ENCODE results near the gene CHST9. TPM values are rescaled to one million over a fixed set of nuclear protein-coding genes. Genes with fewer than 3 reads are reported as not detected.

CHST9 gene
- total and polyA plus RNA-seq, 7 experiments from 2014 or later, result not detected

DNA sequence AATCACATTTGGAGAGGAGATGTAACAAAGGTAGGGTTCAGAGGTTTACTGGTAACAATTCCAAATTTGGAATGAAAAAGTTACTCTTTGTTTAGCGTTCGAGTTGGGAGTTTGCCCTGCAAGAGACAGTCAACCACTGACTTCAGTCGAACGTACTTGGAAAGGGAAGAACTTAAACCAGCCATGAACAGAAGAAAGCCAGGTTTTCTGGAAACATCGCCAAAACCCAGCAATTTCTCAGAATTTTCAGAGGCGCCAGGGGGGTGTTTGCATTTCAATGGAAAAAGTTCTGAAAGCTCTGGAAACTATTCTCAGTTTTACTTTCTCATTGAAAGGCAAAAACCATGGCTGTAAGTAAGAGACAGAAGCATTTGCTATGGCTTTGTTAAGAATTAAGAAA lies 291.1 kb downstream of the CHST9 start:
- Histone ChIP-seq H3K4me3 (ENCODE audit: low read length) (no peak overlapping the region), H3K27me3 (ENCODE audit: control insufficient read depth in 2 of 2, insufficient read depth in 2 of 2, low read length in 2 of 2) (no peaks in the 10 kb centered on the region), H3K27ac (ENCODE audit: low read depth, low read length) (no peak overlapping the region), H3K4me1 (ENCODE audit: control insufficient read depth in 2 of 2, insufficient read depth in 2 of 2, low read length in 2 of 2) (no peaks in the 10 kb centered on the region), H3K9me3 (ENCODE audit: control insufficient read depth in 2 of 3, low read length in 3 of 3) (no peaks in the 10 kb centered on the region), H3K36me3 (ENCODE audit: control insufficient read depth in 2 of 3, insufficient read depth in 3 of 3, low read length in 3 of 3) (no peaks in the 10 kb centered on the region)
- Mint-ChIP-seq H3K9me3 (peaks cover 0 to 6% (median 0%) of the 10 kb centered on the region in 11 donors), H3K4me1 (peaks cover 0 to 2% (median 0%) of the 10 kb centered on the region in 7 donors), H3K36me3 (no peaks in the 10 kb centered on the region), H3K27me3 (no peaks in the 10 kb centered on the region), H3K4me3 (no peak overlapping the region), H3K27ac (no peak overlapping the region)
- no peak for ATAC-seq
- intact Hi-C loops (cut with micrococcal nuclease), result no loop called here
- ChIA-PET CTCF (no interaction called here), POLR2A (no interaction called here)
- no peak for DNase-seq

DNA sequence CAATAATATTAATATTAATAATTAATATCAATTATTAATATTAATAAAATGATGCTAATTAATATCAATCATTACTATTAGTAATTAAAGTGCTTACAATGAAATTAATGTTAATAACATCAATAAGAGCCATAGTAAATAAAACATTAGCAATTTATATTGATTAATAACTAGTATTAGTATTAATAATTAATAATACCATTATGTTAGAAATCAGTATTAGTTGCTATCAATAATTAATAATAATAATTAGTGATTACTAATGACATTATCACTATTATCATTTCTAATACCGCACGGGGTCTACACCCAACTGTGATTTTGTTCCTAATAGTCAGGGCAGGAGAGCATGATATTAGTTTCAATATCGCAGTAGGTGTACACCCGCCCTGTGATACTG lies 296.8 kb downstream of the CHST9 start:
- Histone ChIP-seq H3K4me3 (ENCODE audit: low read length) (no peak overlapping the region), H3K4me1 (ENCODE audit: control insufficient read depth in 2 of 2, insufficient read depth in 2 of 2, low read length in 2 of 2) (no peaks in the 10 kb centered on the region), H3K27me3 (ENCODE audit: control insufficient read depth in 2 of 2, insufficient read depth in 2 of 2, low read length in 2 of 2) (no peaks in the 10 kb centered on the region), H3K27ac (ENCODE audit: low read depth, low read length) (no peak overlapping the region), H3K36me3 (ENCODE audit: control insufficient read depth in 2 of 3, insufficient read depth in 3 of 3, low read length in 3 of 3) (no peaks in the 10 kb centered on the region), H3K9me3 (ENCODE audit: control insufficient read depth in 2 of 3, low read length in 3 of 3) (no peaks in the 10 kb centered on the region)
- DNase-seq (no peak), ATAC-seq (no peak)
- peaks cover 0 to 4% (median 0%) of the 10 kb centered on the region in 5 donors for H3K27me3 Mint-ChIP-seq
- peaks cover 0 to 7% (median 0%) of the 10 kb centered on the region in 11 donors for H3K9me3 Mint-ChIP-seq
- H3K27ac Mint-ChIP-seq, result no peak overlapping the region
- H3K4me3 Mint-ChIP-seq, result no peak overlapping the region
- ChIA-PET CTCF (no interaction called here), POLR2A (no interaction called here)
- peaks cover 0 to 2% (median 0%) of the 10 kb centered on the region in 7 donors for H3K4me1 Mint-ChIP-seq
- no peaks in the 10 kb centered on the region for H3K36me3 Mint-ChIP-seq
- intact Hi-C loops (cut with micrococcal nuclease), result no loop called here

DNA sequence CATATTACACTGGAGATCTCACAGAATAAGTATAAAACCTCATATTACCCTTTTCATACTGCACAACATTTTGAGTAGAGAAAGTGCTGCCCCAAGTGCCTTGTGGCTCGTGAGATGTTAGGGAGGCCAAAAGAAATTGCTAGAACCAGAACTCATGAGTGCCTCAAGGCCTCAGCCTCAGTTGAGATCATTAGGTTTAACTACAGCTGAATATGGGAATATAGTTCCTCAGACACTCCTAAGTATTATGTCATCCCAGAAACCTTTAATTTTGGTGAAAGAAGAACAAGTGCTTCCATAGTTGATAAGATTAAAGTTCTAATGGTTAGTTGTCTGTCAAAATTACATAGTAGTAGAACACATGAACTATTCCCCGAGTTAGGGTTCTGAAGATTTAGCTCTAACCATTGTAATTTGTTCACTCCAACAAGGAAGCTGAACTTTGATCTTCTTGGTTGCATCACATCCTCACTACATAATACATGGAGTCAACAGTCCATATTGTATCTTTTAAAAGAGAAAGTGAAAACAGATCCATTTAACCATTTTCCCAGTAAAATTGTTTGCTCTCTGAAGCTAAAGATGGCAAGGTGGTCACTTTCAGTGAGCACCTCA lies 310.0 kb downstream of the CHST9 start:
- Mint-ChIP-seq H3K4me3 (no peak overlapping the region), H3K27me3 (no peaks in the 10 kb centered on the region), H3K4me1 (peaks cover 0 to 2% (median 0%) of the 10 kb centered on the region in 7 donors), H3K36me3 (no peaks in the 10 kb centered on the region), H3K9me3 (peaks cover 0 to 12% (median 1%) of the 10 kb centered on the region in 11 donors), H3K27ac (no peak overlapping the region)
- H3K4me1 ChIP-seq (ENCODE audit: control insufficient read depth in 2 of 2, insufficient read depth in 2 of 2, low read length in 2 of 2), result no peaks in the 10 kb centered on the region
- ATAC-seq, result no peak
- H3K4me3 ChIP-seq (ENCODE audit: low read length), result no peak overlapping the region
- DNase-seq, result no peak
- no peaks in the 10 kb centered on the region for H3K36me3 ChIP-seq (ENCODE audit: control insufficient read depth in 2 of 3, insufficient read depth in 3 of 3, low read length in 3 of 3)
- intact Hi-C loops (cut with micrococcal nuclease), result no loop called here
- POLR2A ChIA-PET, result no interaction called here
- CTCF ChIA-PET, result no interaction called here
- no peaks in the 10 kb centered on the region for H3K27me3 ChIP-seq (ENCODE audit: control insufficient read depth in 2 of 2, insufficient read depth in 2 of 2, low read length in 2 of 2)
- H3K27ac ChIP-seq (ENCODE audit: low read depth, low read length), result no peak overlapping the region
- no peaks in the 10 kb centered on the region for H3K9me3 ChIP-seq (ENCODE audit: control insufficient read depth in 2 of 3, low read length in 3 of 3)

DNA sequence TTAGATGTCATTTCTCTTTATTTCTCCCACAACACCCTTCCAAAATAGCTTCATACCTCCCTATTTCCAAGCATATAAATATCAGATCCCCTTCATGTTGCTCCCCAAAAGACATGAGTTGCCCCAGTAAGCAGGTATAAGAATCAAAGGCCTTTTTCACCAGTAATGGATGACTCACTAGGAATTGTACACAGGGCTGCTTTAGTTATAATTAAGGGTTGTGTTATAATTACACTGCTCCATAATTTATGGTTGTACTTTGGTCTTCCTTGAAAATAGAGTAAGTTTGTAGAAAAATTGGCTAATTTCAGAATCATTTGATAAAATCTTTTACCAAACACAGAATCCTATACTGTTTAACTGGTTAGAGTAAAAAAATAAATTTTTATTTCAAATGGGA lies 310.8 kb downstream of the CHST9 start:
- POLR2A ChIA-PET, result no interaction called here

DNA sequence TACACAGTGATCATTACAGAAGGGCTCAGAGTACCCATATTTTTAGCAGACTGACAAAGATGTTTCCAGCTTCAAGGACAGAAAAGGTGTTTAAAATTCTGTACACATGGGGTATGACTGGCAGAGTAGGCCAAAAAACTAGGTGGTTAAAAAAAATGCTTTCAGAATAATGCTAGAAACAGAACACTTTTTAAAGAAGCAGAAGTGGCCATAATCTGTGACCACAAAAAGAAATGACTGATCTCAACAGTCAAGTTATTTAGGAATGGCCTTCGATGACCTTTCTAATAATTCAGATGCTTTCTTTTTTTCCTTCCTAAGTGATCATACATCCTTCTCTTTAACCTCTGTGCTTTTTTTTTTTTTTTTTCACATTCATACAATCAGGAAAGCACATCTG lies 315.5 kb downstream of the CHST9 start:
- peaks cover 0 to 5% (median 1%) of the 10 kb centered on the region in 11 donors for H3K9me3 Mint-ChIP-seq
- Histone ChIP-seq H3K36me3 (ENCODE audit: control insufficient read depth in 2 of 3, insufficient read depth in 3 of 3, low read length in 3 of 3) (no peaks in the 10 kb centered on the region), H3K4me3 (ENCODE audit: low read length) (no peak overlapping the region), H3K9me3 (ENCODE audit: control insufficient read depth in 2 of 3, low read length in 3 of 3) (no peaks in the 10 kb centered on the region), H3K27ac (ENCODE audit: low read depth, low read length) (no peak overlapping the region), H3K27me3 (ENCODE audit: control insufficient read depth in 2 of 2, insufficient read depth in 2 of 2, low read length in 2 of 2) (no peaks in the 10 kb centered on the region), H3K4me1 (ENCODE audit: control insufficient read depth in 2 of 2, insufficient read depth in 2 of 2, low read length in 2 of 2) (no peaks in the 10 kb centered on the region)
- H3K4me1 Mint-ChIP-seq, result peaks cover 0 to 1% (median 0%) of the 10 kb centered on the region in 7 donors
- ATAC-seq (no peak), DNase-seq (no peak)
- peaks cover 3 to 16% (median 5%) of the 10 kb centered on the region in 5 donors for H3K27me3 Mint-ChIP-seq
- no peak overlapping the region for H3K4me3 Mint-ChIP-seq
- no peaks in the 10 kb centered on the region for H3K36me3 Mint-ChIP-seq
- POLR2A ChIA-PET, result no interaction called here
- intact Hi-C loops (cut with micrococcal nuclease), result no loop called here
- CTCF ChIA-PET, result no interaction called here
- no peak overlapping the region for H3K27ac Mint-ChIP-seq

More for the DNA sequence above, 310.8 kb downstream of the CHST9 start:
- H3K4me1 Mint-ChIP-seq, result peaks cover 0 to 2% (median 0%) of the 10 kb centered on the region in 7 donors
- no peak for ATAC-seq
- Histone ChIP-seq H3K4me3 (ENCODE audit: low read length) (no peak overlapping the region), H3K27ac (ENCODE audit: low read depth, low read length) (no peak overlapping the region), H3K27me3 (ENCODE audit: control insufficient read depth in 2 of 2, insufficient read depth in 2 of 2, low read length in 2 of 2) (no peaks in the 10 kb centered on the region), H3K36me3 (ENCODE audit: control insufficient read depth in 2 of 3, insufficient read depth in 3 of 3, low read length in 3 of 3) (no peaks in the 10 kb centered on the region), H3K4me1 (ENCODE audit: control insufficient read depth in 2 of 2, insufficient read depth in 2 of 2, low read length in 2 of 2) (no peaks in the 10 kb centered on the region), H3K9me3 (ENCODE audit: control insufficient read depth in 2 of 3, low read length in 3 of 3) (no peaks in the 10 kb centered on the region)
- no peak overlapping the region for H3K27ac Mint-ChIP-seq
- intact Hi-C loops (cut with micrococcal nuclease), result no loop called here
- no peak for DNase-seq
- no peaks in the 10 kb centered on the region for H3K36me3 Mint-ChIP-seq
- peaks cover 0 to 12% (median 1%) of the 10 kb centered on the region in 11 donors for H3K9me3 Mint-ChIP-seq
- no peak overlapping the region for H3K4me3 Mint-ChIP-seq
- CTCF ChIA-PET, result no interaction called here
- no peaks in the 10 kb centered on the region for H3K27me3 Mint-ChIP-seq

DNA sequence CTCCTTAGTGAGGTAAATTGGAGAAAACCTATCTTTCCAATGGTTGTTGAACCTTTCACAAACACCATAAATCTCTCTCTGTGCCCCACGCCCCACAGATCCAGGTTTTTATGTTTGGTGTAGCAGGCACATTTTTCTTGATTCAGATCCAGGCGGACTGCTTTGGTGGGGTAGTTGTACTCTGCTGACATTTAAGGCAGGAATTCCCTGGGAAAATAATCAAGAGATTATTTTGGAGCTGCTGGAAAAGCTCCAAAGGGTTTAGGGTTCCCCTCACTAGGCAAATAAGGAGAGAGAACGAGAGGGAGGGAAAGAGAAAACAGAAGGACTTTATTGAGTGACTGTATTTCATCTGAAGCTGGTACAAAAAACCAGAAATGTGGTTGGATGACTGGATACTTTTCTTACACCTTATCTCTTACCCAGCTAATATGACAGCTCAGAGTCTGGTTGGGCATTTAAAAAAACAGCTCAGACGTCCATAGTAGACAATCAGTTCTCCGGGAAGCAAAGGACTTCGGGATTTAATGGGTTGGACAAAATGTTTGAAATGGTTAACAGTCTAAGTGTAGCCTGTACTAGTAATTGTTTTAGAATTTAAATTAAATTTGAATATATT lies 316.0 kb downstream of the CHST9 start:
- no peaks in the 10 kb centered on the region for H3K36me3 Mint-ChIP-seq
- Histone ChIP-seq H3K27ac (ENCODE audit: low read depth, low read length) (no peak overlapping the region), H3K27me3 (ENCODE audit: control insufficient read depth in 2 of 2, insufficient read depth in 2 of 2, low read length in 2 of 2) (no peaks in the 10 kb centered on the region), H3K36me3 (ENCODE audit: control insufficient read depth in 2 of 3, insufficient read depth in 3 of 3, low read length in 3 of 3) (no peaks in the 10 kb centered on the region), H3K9me3 (ENCODE audit: control insufficient read depth in 2 of 3, low read length in 3 of 3) (no peaks in the 10 kb centered on the region), H3K4me3 (ENCODE audit: low read length) (no peak overlapping the region), H3K4me1 (ENCODE audit: control insufficient read depth in 2 of 2, insufficient read depth in 2 of 2, low read length in 2 of 2) (no peaks in the 10 kb centered on the region)
- peaks cover 6 to 22% (median 11%) of the 10 kb centered on the region in 5 donors for H3K27me3 Mint-ChIP-seq
- CTCF ChIA-PET, result no interaction called here
- no peak overlapping the region for H3K27ac Mint-ChIP-seq
- H3K4me3 Mint-ChIP-seq, result no peak overlapping the region
- intact Hi-C loops (cut with micrococcal nuclease), result no loop called here
- POLR2A ChIA-PET, result no interaction called here
- ATAC-seq (no peak), DNase-seq (no peak)
- H3K4me1 Mint-ChIP-seq, result peaks cover 0 to 5% (median 0%) of the 10 kb centered on the region in 7 donors
- peaks cover 0 to 5% (median 1%) of the 10 kb centered on the region in 11 donors for H3K9me3 Mint-ChIP-seq

DNA sequence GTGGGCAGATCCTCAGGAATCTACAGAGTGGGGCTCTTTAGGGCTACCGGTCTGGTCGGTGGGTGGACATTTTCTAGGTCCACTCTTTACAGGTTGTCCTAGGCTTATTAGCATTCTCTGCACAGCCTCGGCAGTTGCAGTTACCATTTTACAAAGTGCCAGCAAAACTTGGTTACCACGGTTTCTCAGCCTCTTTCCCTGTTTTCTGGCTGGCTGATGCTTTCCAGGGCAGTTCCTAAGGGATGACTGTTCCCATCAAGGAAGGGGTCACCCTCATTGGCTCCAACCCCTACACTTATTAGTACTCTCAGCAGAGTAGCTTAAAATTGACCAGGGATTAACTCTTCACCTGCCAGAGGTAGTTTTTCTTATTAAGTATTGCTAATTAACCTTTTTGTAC lies 317.6 kb downstream of the CHST9 start:
- no peaks in the 10 kb centered on the region for H3K36me3 ChIP-seq (ENCODE audit: control insufficient read depth in 2 of 3, insufficient read depth in 3 of 3, low read length in 3 of 3)
- no peaks in the 10 kb centered on the region for H3K4me1 ChIP-seq (ENCODE audit: control insufficient read depth in 2 of 2, insufficient read depth in 2 of 2, low read length in 2 of 2)
- peaks cover 0 to 5% (median 0%) of the 10 kb centered on the region in 7 donors for H3K4me1 Mint-ChIP-seq
- peaks cover 12 to 32% (median 20%) of the 10 kb centered on the region in 5 donors for H3K27me3 Mint-ChIP-seq
- ATAC-seq (no peak), DNase-seq (no peak)
- no peak overlapping the region for H3K4me3 Mint-ChIP-seq
- H3K9me3 ChIP-seq (ENCODE audit: control insufficient read depth in 2 of 3, low read length in 3 of 3), result no peaks in the 10 kb centered on the region
- peaks cover 0 to 5% (median 0%) of the 10 kb centered on the region in 11 donors for H3K9me3 Mint-ChIP-seq
- no peak overlapping the region for H3K27ac ChIP-seq (ENCODE audit: low read depth, low read length)
- ChIA-PET CTCF (no interaction called here), POLR2A (no interaction called here)
- H3K36me3 Mint-ChIP-seq, result no peaks in the 10 kb centered on the region
- no peak overlapping the region for H3K27ac Mint-ChIP-seq
- no peaks in the 10 kb centered on the region for H3K27me3 ChIP-seq (ENCODE audit: control insufficient read depth in 2 of 2, insufficient read depth in 2 of 2, low read length in 2 of 2)
- no peak overlapping the region for H3K4me3 ChIP-seq (ENCODE audit: low read length)
- intact Hi-C loops (cut with micrococcal nuclease), result no loop called here

Measured in naive thymus-derived CD4-positive, alpha-beta T cell (primary cell).